ENCODE data around the gene NOTCH1.

DNA sequence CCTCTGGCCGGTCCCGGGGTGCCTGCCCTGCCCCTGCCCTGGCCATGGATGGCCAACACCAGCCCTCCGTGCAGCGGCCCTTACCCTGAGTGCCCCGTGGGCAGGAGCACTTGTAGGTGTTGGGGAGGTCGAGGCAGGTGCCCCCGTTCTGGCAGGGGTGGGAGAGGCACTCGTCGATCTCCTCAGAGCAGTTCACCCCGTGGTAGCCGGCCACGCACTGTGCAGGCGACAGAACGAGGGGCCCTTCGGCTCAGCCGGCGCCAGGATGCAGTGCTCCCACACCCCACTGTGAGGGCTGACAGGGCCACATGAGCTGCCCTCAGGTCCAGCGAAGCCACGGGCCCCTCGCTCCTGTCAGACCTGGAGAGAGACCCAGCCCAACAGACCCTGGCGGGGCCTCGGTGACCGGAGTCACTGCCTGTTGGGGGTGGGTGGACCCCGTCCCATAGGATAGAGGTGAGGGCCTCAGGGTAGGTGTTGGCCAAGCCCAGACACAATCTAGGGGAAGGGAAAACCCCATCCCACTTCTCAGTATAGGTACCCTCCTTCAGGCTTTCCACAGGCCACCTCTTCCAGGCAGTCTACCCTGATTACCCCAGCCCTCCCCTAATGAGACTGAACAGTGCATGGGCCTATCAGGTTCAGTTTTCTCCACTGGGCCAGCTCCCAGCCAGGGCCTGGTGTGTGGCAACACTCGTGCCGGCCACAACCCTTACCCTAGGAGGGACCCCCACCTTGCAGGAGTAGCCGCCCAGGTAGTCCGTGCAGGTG, 38.4 kb downstream of the NOTCH1 start:
- TF ChIP-seq POLR2A (IDR thresholded peaks at IDR 0.05; ENCODE audit: low read depth, low read length): no peak
- no peak for TF ChIP-seq POLR2AphosphoS5 (IDR thresholded peaks at IDR 0.05; ENCODE audit: low read depth, low read length)
- no peak for TF ChIP-seq TAF1 (IDR thresholded peaks at IDR 0.05; ENCODE audit: borderline replicate concordance, low read depth, low read length)

All from GM12892 (cell line).